A204.1 (cell line): ENCODE results near the gene HIP1R.
A peak's percentile ranks its signal among the peaks of the same experiment; 100 is the strongest.
"Not testable (repeated sequence)": the region's sequence is repeated elsewhere in the genome, so short reads cannot be mapped to it uniquely, and the experiment has no call there.

Experiments used
- FAIRE-seq: peaks from 2 replicates; lab custom pipeline; 2012; peaks lifted over from hg19 to GRCh38; lab: Jason Lieb, UNC

The HIP1R gene

GRCh38 chr12:122834921-122835749, at the start of gene HIP1R:
Gene HIP1R (plus strand): TSS chr12:122835457. CDS start chr12:122835551, 94 bp downstream.
- FAIRE-seq = no peak

- no peak for FAIRE-seq
Observed at GRCh38 chr12:122785503-122785902, 49.8 kb upstream of the HIP1R start.

GRCh38 chr12:122788387-122788786, 46.9 kb upstream of the HIP1R start:
- FAIRE-seq = no peak

- no peak for FAIRE-seq
Observed at GRCh38 chr12:122789637-122790036, 45.6 kb upstream of the HIP1R start.

- FAIRE-seq = no peak
Observed at GRCh38 chr12:122790393-122791075, 44.7 kb upstream of the HIP1R start.

- peak; percentile 52 for FAIRE-seq
Observed at GRCh38 chr12:122793685-122794106, 41.6 kb upstream of the HIP1R start.

- FAIRE-seq = no peak
Observed at GRCh38 chr12:122795807-122796206, 39.5 kb upstream of the HIP1R start.

GRCh38 chr12:122799641-122800243, 35.5 kb upstream of the HIP1R start:
- FAIRE-seq = no peak

- FAIRE-seq = no peak
Observed at GRCh38 chr12:122803937-122804336, 31.3 kb upstream of the HIP1R start.

- not testable (repeated sequence) for FAIRE-seq
Observed at GRCh38 chr12:122804957-122805356, 30.3 kb upstream of the HIP1R start.

- FAIRE-seq = no peak
Observed at GRCh38 chr12:122807651-122808050, 27.6 kb upstream of the HIP1R start.

- FAIRE-seq = no peak
Observed at GRCh38 chr12:122811777-122812176, 23.5 kb upstream of the HIP1R start.

GRCh38 chr12:122813310-122813713, 21.9 kb upstream of the HIP1R start:
- no peak for FAIRE-seq

GRCh38 chr12:122819209-122819785, 16.0 kb upstream of the HIP1R start:
- FAIRE-seq = no peak

GRCh38 chr12:122820138-122820537, 15.1 kb upstream of the HIP1R start:
- no peak for FAIRE-seq

GRCh38 chr12:122820838-122821271, 14.4 kb upstream of the HIP1R start:
- no peak for FAIRE-seq

GRCh38 chr12:122823429-122823828, 11.8 kb upstream of the HIP1R start:
- FAIRE-seq = no peak

GRCh38 chr12:122825773-122826724, 9.2 kb upstream of the HIP1R start:
- no peak for FAIRE-seq

- FAIRE-seq = no peak
Observed at GRCh38 chr12:122827258-122827657, 8.0 kb upstream of the HIP1R start.

- no peak for FAIRE-seq
Observed at GRCh38 chr12:122830517-122831214, 4.6 kb upstream of the HIP1R start.
